ENCODE measurements around the gene TRAPPC2L.

The TRAPPC2L gene

GRCh38 chr16:88839026-88839529 lies 17.8 kb upstream of the TRAPPC2L start:
- Histone ChIP-seq H3K4me1 (ENCODE audit: control insufficient read depth in 5 of 5, insufficient read depth in 5 of 5, low read length in 5 of 5) (no peaks in the 10 kb centered on the region), H3K9me3 (ENCODE audit: control insufficient read depth in 5 of 5, low read length in 5 of 5) (no peaks in the 10 kb centered on the region), H3K36me3 (ENCODE audit: control insufficient read depth in 5 of 5, insufficient read depth in 5 of 5, low read length in 5 of 5) (peaks cover 0 to 75% (median 52%) of the 10 kb centered on the region in 5 donors), H3K27ac (ENCODE audit: low read depth, low read length) (no peak overlapping the region), H3K27me3 (ENCODE audit: control insufficient read depth in 5 of 5, insufficient read depth in 4 of 5, low read length in 5 of 5) (no peaks in the 10 kb centered on the region), H3K9ac (ENCODE audit: low read length in 5 of 5) (no peak overlapping the region), H3K4me3 (ENCODE audit: low read depth in 1 of 5, low read length in 5 of 5) (no peak overlapping the region)

GRCh38 chr16:88839745-88840599 lies 17.0 kb upstream of the TRAPPC2L start:
- peaks cover 0 to 69% (median 49%) of the 10 kb centered on the region in 5 donors for H3K36me3 ChIP-seq (ENCODE audit: control insufficient read depth in 5 of 5, insufficient read depth in 5 of 5, low read length in 5 of 5)
- no peak overlapping the region for H3K9ac ChIP-seq (ENCODE audit: low read length in 5 of 5)
- no peaks in the 10 kb centered on the region for H3K9me3 ChIP-seq (ENCODE audit: control insufficient read depth in 5 of 5, low read length in 5 of 5)
- H3K4me3 ChIP-seq (ENCODE audit: low read depth in 1 of 5, low read length in 5 of 5): no peak overlapping the region
- H3K4me1 ChIP-seq (ENCODE audit: control insufficient read depth in 5 of 5, insufficient read depth in 5 of 5, low read length in 5 of 5): no peaks in the 10 kb centered on the region
- no peaks in the 10 kb centered on the region for H3K27me3 ChIP-seq (ENCODE audit: control insufficient read depth in 5 of 5, insufficient read depth in 4 of 5, low read length in 5 of 5)
- H3K27ac ChIP-seq (ENCODE audit: low read depth, low read length): no peak overlapping the region

- Histone ChIP-seq H3K36me3 (ENCODE audit: control insufficient read depth in 5 of 5, insufficient read depth in 5 of 5, low read length in 5 of 5) (peaks cover 0 to 62% (median 44%) of the 10 kb centered on the region in 5 donors), H3K27ac (ENCODE audit: low read depth, low read length) (no peak overlapping the region)
Observed at GRCh38 chr16:88840600-88841215, 16.2 kb upstream of the TRAPPC2L start.

GRCh38 chr16:88841521-88842307 lies 15.2 kb upstream of the TRAPPC2L start:
- Histone ChIP-seq H3K4me3 (ENCODE audit: low read depth in 1 of 5, low read length in 5 of 5) (no peak overlapping the region), H3K9me3 (ENCODE audit: control insufficient read depth in 5 of 5, low read length in 5 of 5) (no peaks in the 10 kb centered on the region), H3K27ac (ENCODE audit: low read depth, low read length) (no peak overlapping the region), H3K4me1 (ENCODE audit: control insufficient read depth in 5 of 5, insufficient read depth in 5 of 5, low read length in 5 of 5) (no peaks in the 10 kb centered on the region), H3K9ac (ENCODE audit: low read length in 5 of 5) (no peak overlapping the region), H3K27me3 (ENCODE audit: control insufficient read depth in 5 of 5, insufficient read depth in 4 of 5, low read length in 5 of 5) (no peaks in the 10 kb centered on the region), H3K36me3 (ENCODE audit: control insufficient read depth in 5 of 5, insufficient read depth in 5 of 5, low read length in 5 of 5) (peaks cover 0 to 57% (median 44%) of the 10 kb centered on the region in 5 donors)

More at GRCh38 chr16:88840600-88841215, 16.2 kb upstream of the TRAPPC2L start:
- no peak overlapping the region for H3K4me3 ChIP-seq (ENCODE audit: low read depth in 1 of 5, low read length in 5 of 5)
- no peaks in the 10 kb centered on the region for H3K27me3 ChIP-seq (ENCODE audit: control insufficient read depth in 5 of 5, insufficient read depth in 4 of 5, low read length in 5 of 5)
- no peaks in the 10 kb centered on the region for H3K9me3 ChIP-seq (ENCODE audit: control insufficient read depth in 5 of 5, low read length in 5 of 5)
- H3K4me1 ChIP-seq (ENCODE audit: control insufficient read depth in 5 of 5, insufficient read depth in 5 of 5, low read length in 5 of 5): no peaks in the 10 kb centered on the region
- H3K9ac ChIP-seq (ENCODE audit: low read length in 5 of 5): no peak overlapping the region

- Histone ChIP-seq H3K9me3 (ENCODE audit: control insufficient read depth in 5 of 5, low read length in 5 of 5) (no peaks in the 10 kb centered on the region), H3K4me1 (ENCODE audit: control insufficient read depth in 5 of 5, insufficient read depth in 5 of 5, low read length in 5 of 5) (no peaks in the 10 kb centered on the region), H3K27me3 (ENCODE audit: control insufficient read depth in 5 of 5, insufficient read depth in 4 of 5, low read length in 5 of 5) (no peaks in the 10 kb centered on the region), H3K27ac (ENCODE audit: low read depth, low read length) (no peak overlapping the region), H3K9ac (ENCODE audit: low read length in 5 of 5) (no peak overlapping the region), H3K36me3 (ENCODE audit: control insufficient read depth in 5 of 5, insufficient read depth in 5 of 5, low read length in 5 of 5) (peaks cover 0 to 56% (median 44%) of the 10 kb centered on the region in 5 donors), H3K4me3 (ENCODE audit: low read depth in 1 of 5, low read length in 5 of 5) (no peak overlapping the region)
Observed at GRCh38 chr16:88842308-88842756, 14.6 kb upstream of the TRAPPC2L start.

GRCh38 chr16:88842806-88843205 lies 14.1 kb upstream of the TRAPPC2L start:
- peaks cover 0 to 59% (median 45%) of the 10 kb centered on the region in 5 donors for H3K36me3 ChIP-seq (ENCODE audit: control insufficient read depth in 5 of 5, insufficient read depth in 5 of 5, low read length in 5 of 5)
- H3K9ac ChIP-seq (ENCODE audit: low read length in 5 of 5): no peak overlapping the region
- H3K4me1 ChIP-seq (ENCODE audit: control insufficient read depth in 5 of 5, insufficient read depth in 5 of 5, low read length in 5 of 5): no peaks in the 10 kb centered on the region
- no peaks in the 10 kb centered on the region for H3K9me3 ChIP-seq (ENCODE audit: control insufficient read depth in 5 of 5, low read length in 5 of 5)
- H3K27ac ChIP-seq (ENCODE audit: low read depth, low read length): no peak overlapping the region
- H3K27me3 ChIP-seq (ENCODE audit: control insufficient read depth in 5 of 5, insufficient read depth in 4 of 5, low read length in 5 of 5): no peaks in the 10 kb centered on the region
- H3K4me3 ChIP-seq (ENCODE audit: low read depth in 1 of 5, low read length in 5 of 5): no peak overlapping the region

- H3K27ac ChIP-seq (ENCODE audit: low read depth, low read length): no peak overlapping the region
- no peaks in the 10 kb centered on the region for H3K27me3 ChIP-seq (ENCODE audit: control insufficient read depth in 5 of 5, insufficient read depth in 4 of 5, low read length in 5 of 5)
- no peaks in the 10 kb centered on the region for H3K9me3 ChIP-seq (ENCODE audit: control insufficient read depth in 5 of 5, low read length in 5 of 5)
- no peaks in the 10 kb centered on the region for H3K4me1 ChIP-seq (ENCODE audit: control insufficient read depth in 5 of 5, insufficient read depth in 5 of 5, low read length in 5 of 5)
- H3K4me3 ChIP-seq (ENCODE audit: low read depth in 1 of 5, low read length in 5 of 5): no peak overlapping the region
- H3K36me3 ChIP-seq (ENCODE audit: control insufficient read depth in 5 of 5, insufficient read depth in 5 of 5, low read length in 5 of 5): peaks cover 0 to 58% (median 42%) of the 10 kb centered on the region in 5 donors
- no peak overlapping the region for H3K9ac ChIP-seq (ENCODE audit: low read length in 5 of 5)
Observed at GRCh38 chr16:88843256-88843655, 13.7 kb upstream of the TRAPPC2L start.

- H3K4me3 ChIP-seq (ENCODE audit: low read depth in 1 of 5, low read length in 5 of 5): no peak overlapping the region
- H3K36me3 ChIP-seq (ENCODE audit: control insufficient read depth in 5 of 5, insufficient read depth in 5 of 5, low read length in 5 of 5): peaks cover 0 to 45% (median 33%) of the 10 kb centered on the region in 5 donors
Observed at GRCh38 chr16:88844419-88845036, 12.4 kb upstream of the TRAPPC2L start.

GRCh38 chr16:88846088-88846487 lies 10.8 kb upstream of the TRAPPC2L start:
- Histone ChIP-seq H3K9ac (ENCODE audit: low read length in 5 of 5) (no peak overlapping the region), H3K4me1 (ENCODE audit: control insufficient read depth in 5 of 5, insufficient read depth in 5 of 5, low read length in 5 of 5) (no peaks in the 10 kb centered on the region), H3K36me3 (ENCODE audit: control insufficient read depth in 5 of 5, insufficient read depth in 5 of 5, low read length in 5 of 5) (peaks cover 0 to 44% (median 26%) of the 10 kb centered on the region in 5 donors), H3K27ac (ENCODE audit: low read depth, low read length) (no peak overlapping the region), H3K9me3 (ENCODE audit: control insufficient read depth in 5 of 5, low read length in 5 of 5) (no peaks in the 10 kb centered on the region), H3K27me3 (ENCODE audit: control insufficient read depth in 5 of 5, insufficient read depth in 4 of 5, low read length in 5 of 5) (no peaks in the 10 kb centered on the region), H3K4me3 (ENCODE audit: low read depth in 1 of 5, low read length in 5 of 5) (no peak overlapping the region)

More at GRCh38 chr16:88844419-88845036, 12.4 kb upstream of the TRAPPC2L start:
- Histone ChIP-seq H3K9me3 (ENCODE audit: control insufficient read depth in 5 of 5, low read length in 5 of 5) (no peaks in the 10 kb centered on the region), H3K9ac (ENCODE audit: low read length in 5 of 5) (no peak overlapping the region), H3K27me3 (ENCODE audit: control insufficient read depth in 5 of 5, insufficient read depth in 4 of 5, low read length in 5 of 5) (no peaks in the 10 kb centered on the region), H3K4me1 (ENCODE audit: control insufficient read depth in 5 of 5, insufficient read depth in 5 of 5, low read length in 5 of 5) (no peaks in the 10 kb centered on the region), H3K27ac (ENCODE audit: low read depth, low read length) (no peak overlapping the region)

All from subcutaneous abdominal adipose tissue (tissue), 5 donors.